Breast epithelium (tissue), 3 donors: ENCODE data around the gene TGOLN2.

ENCODE experiments used
- POLR2A ChIP-seq: fragments of 450-650 bp; IDR thresholded peaks from one replicate; pipeline ENCODE4 v1.6.1; 2016; ENCODE audit warnings: antibody characterized with exemption, mild to moderate bottlenecking, moderate library complexity
- POLR2AphosphoS5 ChIP-seq, 3 donors: sonication (generic); formaldehyde crosslinking; IDR thresholded peaks; one replicate each; pipeline ENCODE4 v1.6.1; 2017; ENCODE audit warnings: antibody characterized with exemption in 3 of 3
- TF ChIP-seq, protein P1 (sequence below), 3 donors: fragments of 450-650 bp; IDR thresholded peaks; one replicate each; pipeline ENCODE4 v1.5.1; 2016 to 2017; ENCODE audit warnings: antibody characterized with exemption in 3 of 3, mild to moderate bottlenecking in 3 of 3, moderate library complexity in 3 of 3

DNA sequence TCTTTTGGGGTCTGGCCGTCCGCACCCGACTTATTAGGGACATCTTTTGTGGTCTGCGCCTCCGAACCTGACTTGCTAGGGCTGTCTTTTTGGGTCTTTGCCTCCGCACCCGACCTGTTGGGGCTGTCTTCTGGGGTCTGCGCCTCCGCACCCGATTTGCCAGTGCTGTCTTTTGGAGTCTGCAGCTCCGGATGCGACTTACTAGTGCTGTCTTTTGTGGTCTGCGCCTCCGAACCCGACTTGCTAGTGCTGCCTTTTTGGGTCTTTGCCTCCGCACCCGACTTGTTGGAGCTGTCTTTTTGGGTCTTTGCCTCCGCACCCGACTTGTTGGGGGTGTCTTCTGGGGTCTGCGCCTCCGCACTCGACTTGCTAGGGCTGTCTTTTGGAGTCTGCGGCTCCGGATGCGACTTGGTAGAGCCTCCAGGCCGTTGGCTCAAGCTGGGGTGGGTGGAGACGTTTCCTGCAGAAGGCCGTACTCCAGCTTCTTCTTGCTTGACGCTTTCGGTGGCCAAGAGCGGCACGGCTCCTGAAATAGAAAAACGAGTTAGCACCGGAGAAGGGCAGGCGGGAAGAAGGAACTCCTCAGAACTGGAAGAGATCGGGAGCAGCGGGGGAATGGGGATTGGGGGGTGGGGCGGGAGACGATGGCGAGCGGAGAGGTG, 498 bp downstream of the TGOLN2 start:
- TF ChIP-seq, protein P1, sequence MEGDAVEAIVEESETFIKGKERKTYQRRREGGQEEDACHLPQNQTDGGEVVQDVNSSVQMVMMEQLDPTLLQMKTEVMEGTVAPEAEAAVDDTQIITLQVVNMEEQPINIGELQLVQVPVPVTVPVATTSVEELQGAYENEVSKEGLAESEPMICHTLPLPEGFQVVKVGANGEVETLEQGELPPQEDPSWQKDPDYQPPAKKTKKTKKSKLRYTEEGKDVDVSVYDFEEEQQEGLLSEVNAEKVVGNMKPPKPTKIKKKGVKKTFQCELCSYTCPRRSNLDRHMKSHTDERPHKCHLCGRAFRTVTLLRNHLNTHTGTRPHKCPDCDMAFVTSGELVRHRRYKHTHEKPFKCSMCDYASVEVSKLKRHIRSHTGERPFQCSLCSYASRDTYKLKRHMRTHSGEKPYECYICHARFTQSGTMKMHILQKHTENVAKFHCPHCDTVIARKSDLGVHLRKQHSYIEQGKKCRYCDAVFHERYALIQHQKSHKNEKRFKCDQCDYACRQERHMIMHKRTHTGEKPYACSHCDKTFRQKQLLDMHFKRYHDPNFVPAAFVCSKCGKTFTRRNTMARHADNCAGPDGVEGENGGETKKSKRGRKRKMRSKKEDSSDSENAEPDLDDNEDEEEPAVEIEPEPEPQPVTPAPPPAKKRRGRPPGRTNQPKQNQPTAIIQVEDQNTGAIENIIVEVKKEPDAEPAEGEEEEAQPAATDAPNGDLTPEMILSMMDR (IDR thresholded peaks at IDR 0.05) = no peak
- no peak for TF ChIP-seq POLR2AphosphoS5 (IDR thresholded peaks at IDR 0.05)
- no peak for TF ChIP-seq POLR2A
